Measurements from ENCODE around the gene SPATA31E1.
"Not testable (repeated sequence)": the region's sequence is repeated elsewhere in the genome, so short reads cannot be mapped to it uniquely, and the experiment has no call there.

SPATA31E1 gene

DNA sequence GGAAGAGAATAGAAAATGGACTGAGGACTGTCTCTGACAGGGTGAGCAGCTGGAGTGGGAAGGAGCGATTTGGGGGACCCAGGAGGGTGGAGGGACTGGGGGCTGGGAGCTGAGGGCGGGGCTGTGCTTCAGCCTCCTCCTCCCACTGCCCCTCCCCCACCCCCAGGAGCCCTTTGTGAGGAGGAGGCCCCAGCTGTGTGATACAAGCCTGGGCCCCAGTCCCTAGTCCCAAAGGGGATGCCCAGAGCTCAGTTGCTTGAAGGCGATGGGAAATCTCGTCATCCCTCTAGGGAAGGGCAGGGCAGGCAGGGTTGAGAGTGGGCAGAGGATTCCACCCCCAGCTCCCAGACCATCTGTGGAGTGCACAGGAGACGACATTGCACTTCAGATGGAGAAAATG, at the start of gene SPATA31E1:
TSS of gene SPATA31E1 (plus strand) at position 251 of the 400 bp plus-strand sequence. CDS start at position 266, 15 bp downstream.
- no peak for DNase-seq

- DNase-seq = no peak
These were observed 48.3 kb upstream of the SPATA31E1 start for GRCh38 chr9:87834357-87834756.

DNA sequence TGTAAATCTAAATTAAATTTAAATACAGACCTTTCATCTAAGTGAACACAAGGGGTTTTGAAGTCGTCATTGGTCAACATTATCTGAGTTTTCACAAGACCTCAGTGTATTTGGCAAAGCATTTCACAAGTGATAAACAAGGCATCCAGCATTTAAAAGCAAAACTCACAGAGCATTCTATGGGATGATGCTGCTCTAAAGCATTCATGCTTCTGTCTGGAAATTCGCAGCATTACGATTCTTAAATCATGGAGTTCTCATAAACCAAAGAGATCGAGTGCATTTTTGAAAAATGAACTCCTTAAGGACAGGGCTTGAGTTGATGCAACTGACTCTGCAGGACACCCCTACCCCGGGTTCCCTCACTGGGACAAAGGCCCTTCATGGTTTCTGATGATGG, 46.1 kb upstream of the SPATA31E1 start:
- no peak for DNase-seq

DNA sequence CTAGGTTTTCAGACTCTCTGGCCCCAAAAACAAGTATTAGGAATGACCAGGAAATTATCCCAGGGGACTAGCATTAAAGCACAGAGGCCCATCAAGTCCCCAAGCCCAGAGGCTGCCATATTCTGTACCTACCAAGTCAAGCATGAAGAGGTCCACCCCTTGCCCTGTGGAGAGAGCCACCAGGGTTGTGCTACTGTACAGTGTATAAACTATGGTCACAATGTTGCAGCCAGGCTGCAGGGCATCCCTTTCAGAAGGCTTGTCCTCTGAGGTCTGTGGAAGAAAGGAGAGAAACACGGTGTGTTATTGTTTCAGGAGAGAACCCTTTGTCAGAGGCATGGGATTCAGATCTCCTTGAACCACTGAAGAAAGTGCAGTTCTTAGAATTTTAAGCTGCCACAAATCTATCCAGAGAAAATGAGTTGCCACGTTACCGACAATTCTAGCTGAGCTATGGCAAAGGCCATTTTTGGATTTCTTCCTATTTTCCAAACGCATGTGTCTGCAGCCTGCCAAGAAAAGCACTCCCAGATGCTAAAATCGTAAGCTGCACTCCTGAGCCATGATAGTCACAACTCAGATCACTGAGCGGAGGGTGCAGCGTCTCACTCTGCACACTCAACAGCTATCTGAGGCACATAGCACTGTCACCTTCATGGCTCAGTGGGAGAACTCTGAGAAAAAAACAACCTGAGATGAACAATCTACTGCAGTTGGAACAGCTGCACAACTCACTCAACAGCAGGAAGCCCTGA, 45.5 kb upstream of the SPATA31E1 start:
- no peak for DNase-seq

DNA sequence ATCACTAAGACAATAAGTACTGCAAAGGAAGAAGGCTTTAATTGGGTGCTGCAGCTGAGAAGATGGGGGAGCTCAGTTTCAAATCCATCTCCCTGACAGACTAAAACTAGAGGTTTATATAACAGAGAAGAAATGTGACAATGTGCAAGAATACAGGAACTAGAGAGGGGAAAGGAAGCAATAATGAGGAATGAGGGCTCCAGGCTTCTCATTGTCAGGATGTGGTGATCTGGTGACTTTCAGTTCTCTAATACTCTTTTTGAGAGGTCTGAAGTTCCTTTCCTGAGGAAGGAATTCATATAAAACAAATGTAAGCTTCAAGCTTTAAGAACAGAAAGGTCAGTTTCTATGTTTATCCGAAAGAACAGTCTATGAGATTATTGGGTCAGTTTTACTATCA, 42.5 kb upstream of the SPATA31E1 start:
- no peak for DNase-seq

- DNase-seq = no peak
These were observed 39.6 kb upstream of the SPATA31E1 start for GRCh38 chr9:87842878-87843585.

DNA sequence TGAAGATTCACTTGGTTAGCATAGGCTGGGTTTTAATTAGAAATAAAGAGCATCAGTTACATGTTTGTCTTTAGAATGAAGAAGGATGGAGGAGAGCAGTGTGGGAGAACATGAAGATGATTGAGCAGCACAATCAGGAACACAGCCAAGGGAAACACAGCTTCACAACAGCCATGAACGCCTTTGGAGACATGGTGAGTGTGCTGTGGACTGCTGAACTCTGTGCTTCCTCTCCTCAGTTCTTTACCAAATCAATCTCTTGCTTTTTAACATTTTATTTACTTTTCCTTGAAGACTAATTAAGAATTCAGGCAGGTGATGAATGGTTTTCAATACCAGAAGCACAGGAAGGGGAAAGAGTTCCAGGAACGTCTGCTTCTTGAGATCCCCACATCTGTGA, 38.2 kb upstream of the SPATA31E1 start:
- DNase-seq = no peak

DNA sequence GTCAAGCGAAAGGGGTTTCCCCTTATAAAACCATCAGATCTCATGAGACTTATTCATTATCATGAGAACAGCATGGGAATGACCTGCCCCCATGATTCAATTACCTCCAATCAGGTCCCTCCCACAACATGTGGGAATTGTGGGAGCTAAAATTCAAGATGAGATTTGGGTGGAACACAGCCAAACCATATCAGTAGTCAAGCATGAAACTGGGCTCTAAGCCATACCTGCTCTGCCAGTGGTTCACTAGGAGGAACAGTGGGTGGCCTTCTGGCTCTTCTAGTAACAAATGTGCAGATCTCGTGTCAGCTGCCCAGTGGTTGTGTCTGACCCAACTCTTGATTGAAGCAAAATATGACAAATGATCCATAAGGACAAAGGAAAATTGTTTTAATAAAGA, 34.9 kb upstream of the SPATA31E1 start:
- DNase-seq = not testable (repeated sequence)

GRCh38 chr9:87849144-87849758, 33.4 kb upstream of the SPATA31E1 start:
- DNase-seq = no peak

- no peak for DNase-seq
These were observed 32.3 kb upstream of the SPATA31E1 start for GRCh38 chr9:87850391-87850790.

DNA sequence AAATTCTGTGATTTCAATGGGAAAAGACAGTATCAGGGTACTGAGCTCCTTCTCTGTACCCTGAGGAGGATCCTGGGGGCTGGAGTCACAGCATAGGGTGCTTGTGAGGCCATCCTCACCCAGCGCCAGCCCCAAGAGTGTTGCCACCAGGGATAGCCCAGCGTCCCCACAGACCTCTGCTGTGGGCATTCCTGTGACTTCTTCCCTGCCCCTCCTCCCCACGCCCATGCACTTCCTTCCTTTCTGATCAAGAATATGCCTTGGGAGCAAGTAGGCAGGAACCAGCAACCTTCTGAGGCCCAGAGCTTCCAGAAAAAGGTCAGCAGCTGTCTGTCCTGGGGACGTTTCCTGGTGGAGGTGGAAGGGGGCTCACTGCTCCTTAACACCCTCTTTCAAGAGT, 31.5 kb upstream of the SPATA31E1 start:
- DNase-seq = not testable (repeated sequence)

DNA sequence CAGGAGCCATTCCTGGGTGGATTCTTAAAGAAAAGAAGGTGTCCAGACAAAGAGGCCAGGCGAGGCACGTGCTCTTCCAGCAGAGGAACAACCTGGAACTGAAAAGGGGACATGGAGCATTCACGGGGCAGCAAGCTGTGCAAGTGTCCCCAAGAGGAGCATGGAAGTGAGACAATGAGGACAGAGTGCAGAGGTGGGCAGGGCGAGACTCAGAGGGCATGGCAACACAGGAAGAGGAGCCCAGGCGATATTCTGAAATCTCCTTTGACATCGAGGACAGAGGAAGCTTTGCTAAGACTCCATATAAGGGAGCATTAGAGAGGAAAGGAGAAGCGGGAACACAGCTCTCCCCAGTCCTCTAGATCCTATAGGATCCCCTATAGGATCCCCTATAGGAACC, 29.4 kb upstream of the SPATA31E1 start:
- no peak for DNase-seq

GRCh38 chr9:87853876-87854579, 28.6 kb upstream of the SPATA31E1 start:
- DNase-seq = no peak

GRCh38 chr9:87854580-87854955, 28.1 kb upstream of the SPATA31E1 start:
- no peak for DNase-seq

DNA sequence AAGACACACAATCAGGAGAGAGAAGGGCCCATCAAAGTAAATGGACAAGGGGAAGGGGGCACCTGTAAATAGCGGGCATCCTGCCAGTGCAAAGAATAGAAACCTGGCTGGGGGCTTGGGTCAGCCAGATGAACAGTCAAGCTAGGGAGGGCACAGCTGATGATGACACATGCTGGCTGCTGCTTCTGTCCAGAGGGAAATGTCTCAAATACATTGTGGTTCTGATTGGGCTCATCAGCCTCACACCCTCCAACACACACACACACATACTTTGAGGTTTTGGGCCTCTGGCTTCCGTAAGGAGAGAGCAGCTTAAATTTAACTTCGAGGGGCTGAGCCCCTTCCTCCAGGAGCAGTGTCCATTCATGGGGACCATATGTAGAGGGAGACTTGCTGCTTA, 27.6 kb upstream of the SPATA31E1 start:
- DNase-seq = no peak

- no peak for DNase-seq
These were observed 25.3 kb upstream of the SPATA31E1 start for GRCh38 chr9:87857141-87857947.

DNA sequence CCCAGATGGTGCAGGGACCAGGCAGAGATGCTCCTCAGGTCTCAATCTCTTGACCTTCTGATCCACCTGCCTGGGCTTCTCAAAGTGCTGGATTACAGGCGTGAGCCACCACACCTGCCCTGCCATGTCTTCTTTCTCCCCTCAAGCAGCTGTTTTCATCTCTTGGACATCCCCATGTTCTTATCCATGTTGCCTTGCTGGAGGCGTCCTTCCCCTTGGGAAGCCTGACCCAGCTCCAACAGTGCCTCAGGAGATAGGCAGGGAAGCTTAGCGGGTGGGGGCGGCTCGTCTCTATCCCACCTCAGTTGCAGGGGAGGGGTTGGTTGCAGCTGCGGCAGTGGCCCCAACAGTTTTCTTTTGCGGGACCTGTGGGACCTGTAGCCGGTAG, 24.7 kb upstream of the SPATA31E1 start:
- no peak for DNase-seq

DNA sequence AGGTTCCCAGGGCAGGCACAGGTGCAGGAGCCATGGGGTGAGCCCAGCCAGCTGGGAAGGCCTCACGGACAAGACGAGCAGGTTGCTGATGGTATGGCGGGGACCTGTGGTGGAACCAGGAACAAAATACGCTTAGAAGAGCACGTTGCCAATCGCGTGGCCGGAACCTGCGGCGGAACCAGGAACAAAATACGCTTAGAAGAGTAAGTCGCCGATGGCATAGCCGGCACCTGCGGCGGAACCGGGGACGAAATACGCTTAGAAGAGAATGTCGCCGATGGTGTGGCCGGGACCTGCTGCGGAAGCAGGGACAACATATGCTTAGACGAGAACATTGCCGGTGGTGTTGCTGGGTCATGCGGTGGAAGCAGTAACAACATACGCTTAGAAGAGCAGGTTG, 23.5 kb upstream of the SPATA31E1 start:
- DNase-seq = no peak

- DNase-seq = no peak
These were observed 22.9 kb upstream of the SPATA31E1 start for GRCh38 chr9:87859786-87860185.

GRCh38 chr9:87861332-87861731, 21.3 kb upstream of the SPATA31E1 start:
- DNase-seq = no peak

DNA sequence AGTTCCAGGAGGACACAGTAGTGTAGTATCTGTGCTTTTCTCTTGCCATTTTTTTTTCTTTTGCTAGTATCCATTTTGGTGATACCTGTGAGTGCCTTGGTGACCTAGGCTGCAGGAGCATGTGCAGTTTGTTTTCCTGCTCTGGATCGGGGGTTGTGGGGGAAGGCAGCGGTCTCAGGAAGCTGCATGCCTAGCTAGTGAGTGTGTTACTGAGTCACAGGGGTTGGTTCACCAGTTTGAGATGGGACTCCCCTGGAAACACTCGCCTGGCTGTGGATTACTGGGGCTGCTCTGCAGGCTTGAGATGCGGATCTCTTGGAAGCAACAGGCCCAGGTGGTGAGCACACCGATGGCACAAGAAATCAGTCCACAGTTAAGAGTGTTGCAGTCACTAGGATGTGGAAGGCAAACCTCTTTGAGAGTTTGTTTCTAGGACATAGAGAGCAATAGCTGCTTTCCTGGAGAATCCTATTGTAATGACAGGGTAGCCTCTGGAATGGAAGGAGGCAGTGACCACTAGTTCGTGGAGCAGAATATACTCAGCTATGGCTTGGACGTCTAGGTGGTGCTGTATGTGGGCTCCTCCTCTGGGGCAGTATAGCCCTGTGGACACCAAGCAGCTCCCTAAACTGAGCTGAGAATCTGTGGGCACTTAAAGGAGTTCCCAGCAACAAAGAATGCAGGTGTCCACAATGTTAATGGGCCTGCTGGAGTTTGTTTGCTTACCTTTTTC, 20.0 kb upstream of the SPATA31E1 start:
- no peak for DNase-seq

Measured in activated CD4-positive, alpha-beta T cell treated with anti-CD3 and anti-CD28 coated beads, Interleukin-2, amount 50 U/mL, for 16 hours (primary cell).